HepG2 (cell line): ENCODE results near the gene FBXW2. TPM values are rescaled to one million over a fixed set of nuclear protein-coding genes. Genes with fewer than 3 reads are reported as not detected.

ENCODE experiments used
- ADNP ChIP-seq: sonication (generic); formaldehyde crosslinking; IDR thresholded peaks from 2 replicates; pipeline ENCODE4 v1.4.0; 2020; ENCODE audit warnings: missing genetic modification reagents
- CAMTA2 ChIP-seq: sonication (generic); formaldehyde crosslinking; IDR thresholded peaks from 2 replicates; pipeline ENCODE4 v1.4.0; 2020; ENCODE audit warnings: mild to moderate bottlenecking, missing genetic modification reagents, borderline replicate concordance
- CBX5 ChIP-seq: sonication (generic); formaldehyde crosslinking; IDR thresholded peaks from 2 replicates; pipeline ENCODE4 v1.4.0; 2020; ENCODE audit warnings: missing genetic modification reagents, borderline replicate concordance
- HNF4A ChIP-seq: sonication (generic); formaldehyde crosslinking; IDR thresholded peaks from 2 replicates; pipeline ENCODE4 v1.4.0; 2020; ENCODE audit warnings: missing genetic modification reagents
- HNF4G ChIP-seq, 2 experiments: sonication (generic) in 1 of 2; formaldehyde crosslinking in 1 of 2; IDR thresholded peaks; 2 replicates each; pipeline versions ENCODE4 v1.4.0 to v1.6.1; 2011 to 2020; ENCODE audit warnings: borderline replicate concordance in 2 of 2, low read depth in 2 of 2, mild to moderate bottlenecking in 2 of 2, low read length in 1 of 2, missing genetic modification reagents in 1 of 2, moderate library complexity in 1 of 2
- IRF2 ChIP-seq: IDR thresholded peaks from 2 replicates; pipeline ENCODE4 v1.6.1; 2018; ENCODE audit warnings: missing genetic modification reagents, missing compliant biosample characterization
- MAZ ChIP-seq, 2 experiments: sonication (generic) in 1 of 2; formaldehyde crosslinking in 1 of 2; IDR thresholded peaks; 2 replicates each; pipeline versions ENCODE4 v1.5.0 to v1.6.1; 2012 to 2020; ENCODE audit warnings: low read depth in 2 of 2, mild to moderate bottlenecking in 2 of 2, borderline replicate concordance in 1 of 2, improper control_type of control experiment in 1 of 2, low read length in 1 of 2, missing genetic modification reagents in 1 of 2, moderate library complexity in 1 of 2
- RBAK ChIP-seq: sonication (generic); formaldehyde crosslinking; IDR thresholded peaks from 2 replicates; pipeline ENCODE4 v1.5.1; 2020; ENCODE audit warnings: mild to moderate bottlenecking, missing genetic modification reagents
- RXRA ChIP-seq: sonication (generic); formaldehyde crosslinking; IDR thresholded peaks from 2 replicates; pipeline ENCODE4 v1.5.1; 2020; ENCODE audit warnings: missing genetic modification reagents
- SAP130 ChIP-seq: IDR thresholded peaks from 2 replicates; pipeline ENCODE4 v1.6.1; 2016; ENCODE audit warnings: low read depth
- SOX6 ChIP-seq, 2 experiments: fragments of 450-650 bp in 1 of 2; sonication (generic) in 1 of 2; formaldehyde crosslinking in 1 of 2; IDR thresholded peaks; 2 replicates each; pipeline versions ENCODE4 v1.4.0 to v1.6.1; 2017 to 2020; ENCODE audit warnings: antibody characterized with exemption in 1 of 2, mild to moderate bottlenecking in 1 of 2, missing genetic modification reagents in 1 of 2
- TCF7 ChIP-seq: sonication (generic); IDR thresholded peaks from 2 replicates; pipeline ENCODE4 v1.6.1; 2016; ENCODE audit warnings: antibody characterized with exemption, low read depth
- TEAD3 ChIP-seq: optimal IDR thresholded peaks from 2 replicates; pipeline ENCODE3; 2016; ENCODE audit warnings: borderline replicate concordance
- ZMYM4 ChIP-seq: sonication (generic); formaldehyde crosslinking; IDR thresholded peaks from 2 replicates; pipeline ENCODE4 v1.8.1; 2023; ENCODE audit warnings: mild to moderate bottlenecking, missing genetic modification reagents
- ZNF160 ChIP-seq: sonication (generic); formaldehyde crosslinking; IDR thresholded peaks from 2 replicates; pipeline ENCODE4 v1.8.0; 2022; ENCODE audit warnings: mild to moderate bottlenecking, inconsistent platforms, missing genetic modification reagents
- ZNF20 ChIP-seq: sonication (generic); formaldehyde crosslinking; IDR thresholded peaks from 2 replicates; pipeline ENCODE4 v1.4.0; 2020; ENCODE audit warnings: mild to moderate bottlenecking, moderate library complexity, missing genetic modification reagents
- ZNF44 ChIP-seq: sonication (generic); formaldehyde crosslinking; IDR thresholded peaks from 2 replicates; pipeline ENCODE4 v1.5.1; 2020; ENCODE audit warnings: mild to moderate bottlenecking, missing genetic modification reagents
- ZNF605 ChIP-seq: sonication (generic); formaldehyde crosslinking; IDR thresholded peaks from 2 replicates; pipeline ENCODE4 v1.8.0; 2022; ENCODE audit warnings: mild to moderate bottlenecking, missing genetic modification reagents
- ZNF644 ChIP-seq: IDR thresholded peaks from 2 replicates; pipeline ENCODE4 v1.6.1; 2016; ENCODE audit warnings: low read depth
- ZNF724P ChIP-seq: sonication (generic); formaldehyde crosslinking; IDR thresholded peaks from 2 replicates; pipeline ENCODE4 v1.8.0; 2022; ENCODE audit warnings: missing genetic modification reagents, borderline replicate concordance
- polyA plus RNA-seq, 8 experiments: library from polyadenylated mRNA; depleted of rRNA in 3 of 8; stranded (reverse) in 7 of 8; unstranded in 1 of 8; fragments of >200 nt; fragmentation: Illumina TruSeq in 4 of 8; extraction: Trizol in 4 of 8; gene quantifications; 2 replicates each; pipeline versions ENCODE4 v1.2.1 to v1.2.3, GENCODE V29; 2011 to 2016; ENCODE audit warnings: low read depth in 4 of 8, missing spikeins in 1 of 8, mixed read lengths in 1 of 8; ENCODE audit not compliant: insufficient read depth in 1 of 8
- total RNA-seq, 5 experiments: library from RNA; depleted of rRNA; stranded (reverse); fragments of >200 nt; fragmentation: Illumina TruSeq; extraction: Trizol; gene quantifications; 2 replicates each; pipeline ENCODE4 v1.2.3, GENCODE V29; 2016; ENCODE audit warnings: low read depth in 1 of 5
- TF ChIP-seq, protein P1 (sequence below): sonication (generic); IDR thresholded peaks from 2 replicates; pipeline ENCODE4 v1.6.1; 2016; ENCODE audit warnings: low read depth, borderline replicate concordance
- TF ChIP-seq, protein P2 (sequence below): sonication (generic); formaldehyde crosslinking; IDR thresholded peaks from 2 replicates; pipeline ENCODE4 v1.5.0; 2020; ENCODE audit warnings: mild to moderate bottlenecking, missing genetic modification reagents, moderate library complexity
- TF ChIP-seq, protein P3 (sequence below): sonication (generic); formaldehyde crosslinking; IDR thresholded peaks from 2 replicates; pipeline ENCODE4 v1.5.1; 2020; ENCODE audit warnings: mild to moderate bottlenecking, moderate library complexity, missing genetic modification reagents
- TF ChIP-seq, protein P4 (sequence below): sonication (generic); formaldehyde crosslinking; conservative IDR thresholded peaks from 2 replicates; pipeline ENCODE4 v1.8.0; 2022; ENCODE audit warnings: mild to moderate bottlenecking, moderate library complexity, missing genetic modification reagents

FBXW2 gene
- total and polyA plus RNA-seq, 2 of the 13 experiments (the other 11 are each of a cell fraction or from before 2014, with no cell fraction given), result 35.4 to 43.1 TPM

DNA sequence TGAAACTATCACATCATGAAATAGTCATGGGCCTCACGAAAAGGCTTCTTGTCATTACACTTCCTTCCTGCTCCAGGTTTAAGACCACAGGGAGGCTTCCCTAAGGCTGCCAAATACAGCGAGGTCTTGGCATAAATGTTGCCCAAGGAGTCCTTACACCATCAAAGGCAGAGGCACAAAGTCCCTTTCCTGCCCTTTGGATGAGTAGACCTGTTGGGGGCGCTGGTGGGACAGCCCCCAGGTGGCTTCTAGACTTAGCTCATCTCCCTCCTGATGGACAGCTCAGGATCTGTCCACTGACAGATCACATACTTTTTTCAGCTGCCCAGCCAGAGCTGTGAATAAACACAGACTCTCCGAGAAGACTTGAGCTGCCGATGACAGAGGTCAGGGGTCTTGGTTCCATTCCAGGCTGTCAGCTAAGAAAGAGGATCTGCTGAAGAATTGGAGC lies 63.4 kb downstream of the FBXW2 start (continued):
- TF ChIP-seq SAP130 (CRISPR knock-in tag) (peak; percentile 37; the same call in 1 of the 2 replicates), ZNF644 (CRISPR knock-in tag) (peak; percentile 60), TEAD3 (CRISPR knock-in tag) (peak; percentile 40), IRF2 (CRISPR knock-in tag) (0 out of 2 replicates have a peak, but pooled peaks have one; percentile 19), HNF4A (CRISPR knock-in tag) (peak; percentile 92), HNF4G (IDR thresholded peaks at IDR 0.05; ENCODE audit: borderline replicate concordance, low read depth, low read length) (peak; percentile 81), HNF4G (CRISPR knock-in tag; IDR thresholded peaks at IDR 0.05; ENCODE audit: borderline replicate concordance, low read depth) (no peak), CBX5 (CRISPR knock-in tag) (0 out of 2 replicates have a peak, but pooled peaks have one; percentile 15), ZNF44 (no peak), ZNF160 (CRISPR knock-in tag) (no peak), ZNF724P (CRISPR knock-in tag) (no peak), ZNF605 (CRISPR knock-in tag) (0 out of 2 replicates have a peak, but pooled peaks have one; percentile 20), RXRA (peak; percentile 20; the same call in 1 of the 2 replicates), ZMYM4 (0 out of 2 replicates have a peak, but pooled peaks have one; percentile 19), TCF7 (0 out of 2 replicates have a peak, but pooled peaks have one; percentile 14), RBAK (no peak), CAMTA2 (0 out of 2 replicates have a peak, but pooled peaks have one; percentile 34), SOX6 (IDR thresholded peaks at IDR 0.05) (no peak), SOX6 (CRISPR knock-in tag; IDR thresholded peaks at IDR 0.05) (0 out of 2 replicates have a peak, but pooled peaks have one; percentile 43), ADNP (0 out of 2 replicates have a peak, but pooled peaks have one; percentile 8), MAZ (IDR thresholded peaks at IDR 0.05; ENCODE audit: borderline replicate concordance, low read depth, low read length) (0 out of 2 replicates have a peak, but pooled peaks have one; percentile 30), MAZ (CRISPR knock-in tag; IDR thresholded peaks at IDR 0.05; ENCODE audit: low read depth) (no peak), ZNF20 (CRISPR knock-in tag) (no peak)
- TF ChIP-seq, protein P1, sequence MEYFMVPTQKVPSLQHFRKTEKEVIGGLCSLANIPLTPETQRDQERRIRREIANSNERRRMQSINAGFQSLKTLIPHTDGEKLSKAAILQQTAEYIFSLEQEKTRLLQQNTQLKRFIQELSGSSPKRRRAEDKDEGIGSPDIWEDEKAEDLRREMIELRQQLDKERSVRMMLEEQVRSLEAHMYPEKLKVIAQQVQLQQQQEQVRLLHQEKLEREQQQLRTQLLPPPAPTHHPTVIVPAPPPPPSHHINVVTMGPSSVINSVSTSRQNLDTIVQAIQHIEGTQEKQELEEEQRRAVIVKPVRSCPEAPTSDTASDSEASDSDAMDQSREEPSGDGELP, result 0 out of 2 replicates have a peak, but pooled peaks have one; percentile 12
- TF ChIP-seq, protein P2, sequence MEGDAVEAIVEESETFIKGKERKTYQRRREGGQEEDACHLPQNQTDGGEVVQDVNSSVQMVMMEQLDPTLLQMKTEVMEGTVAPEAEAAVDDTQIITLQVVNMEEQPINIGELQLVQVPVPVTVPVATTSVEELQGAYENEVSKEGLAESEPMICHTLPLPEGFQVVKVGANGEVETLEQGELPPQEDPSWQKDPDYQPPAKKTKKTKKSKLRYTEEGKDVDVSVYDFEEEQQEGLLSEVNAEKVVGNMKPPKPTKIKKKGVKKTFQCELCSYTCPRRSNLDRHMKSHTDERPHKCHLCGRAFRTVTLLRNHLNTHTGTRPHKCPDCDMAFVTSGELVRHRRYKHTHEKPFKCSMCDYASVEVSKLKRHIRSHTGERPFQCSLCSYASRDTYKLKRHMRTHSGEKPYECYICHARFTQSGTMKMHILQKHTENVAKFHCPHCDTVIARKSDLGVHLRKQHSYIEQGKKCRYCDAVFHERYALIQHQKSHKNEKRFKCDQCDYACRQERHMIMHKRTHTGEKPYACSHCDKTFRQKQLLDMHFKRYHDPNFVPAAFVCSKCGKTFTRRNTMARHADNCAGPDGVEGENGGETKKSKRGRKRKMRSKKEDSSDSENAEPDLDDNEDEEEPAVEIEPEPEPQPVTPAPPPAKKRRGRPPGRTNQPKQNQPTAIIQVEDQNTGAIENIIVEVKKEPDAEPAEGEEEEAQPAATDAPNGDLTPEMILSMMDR (CRISPR knock-in tag), result peak; percentile 75
- TF ChIP-seq, protein P3, sequence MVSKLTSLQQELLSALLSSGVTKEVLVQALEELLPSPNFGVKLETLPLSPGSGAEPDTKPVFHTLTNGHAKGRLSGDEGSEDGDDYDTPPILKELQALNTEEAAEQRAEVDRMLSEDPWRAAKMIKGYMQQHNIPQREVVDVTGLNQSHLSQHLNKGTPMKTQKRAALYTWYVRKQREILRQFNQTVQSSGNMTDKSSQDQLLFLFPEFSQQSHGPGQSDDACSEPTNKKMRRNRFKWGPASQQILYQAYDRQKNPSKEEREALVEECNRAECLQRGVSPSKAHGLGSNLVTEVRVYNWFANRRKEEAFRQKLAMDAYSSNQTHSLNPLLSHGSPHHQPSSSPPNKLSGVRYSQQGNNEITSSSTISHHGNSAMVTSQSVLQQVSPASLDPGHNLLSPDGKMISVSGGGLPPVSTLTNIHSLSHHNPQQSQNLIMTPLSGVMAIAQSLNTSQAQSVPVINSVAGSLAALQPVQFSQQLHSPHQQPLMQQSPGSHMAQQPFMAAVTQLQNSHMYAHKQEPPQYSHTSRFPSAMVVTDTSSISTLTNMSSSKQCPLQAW (CRISPR knock-in tag), result peak; percentile 27; the same call in 1 of the 2 replicates
- TF ChIP-seq, protein P4, sequence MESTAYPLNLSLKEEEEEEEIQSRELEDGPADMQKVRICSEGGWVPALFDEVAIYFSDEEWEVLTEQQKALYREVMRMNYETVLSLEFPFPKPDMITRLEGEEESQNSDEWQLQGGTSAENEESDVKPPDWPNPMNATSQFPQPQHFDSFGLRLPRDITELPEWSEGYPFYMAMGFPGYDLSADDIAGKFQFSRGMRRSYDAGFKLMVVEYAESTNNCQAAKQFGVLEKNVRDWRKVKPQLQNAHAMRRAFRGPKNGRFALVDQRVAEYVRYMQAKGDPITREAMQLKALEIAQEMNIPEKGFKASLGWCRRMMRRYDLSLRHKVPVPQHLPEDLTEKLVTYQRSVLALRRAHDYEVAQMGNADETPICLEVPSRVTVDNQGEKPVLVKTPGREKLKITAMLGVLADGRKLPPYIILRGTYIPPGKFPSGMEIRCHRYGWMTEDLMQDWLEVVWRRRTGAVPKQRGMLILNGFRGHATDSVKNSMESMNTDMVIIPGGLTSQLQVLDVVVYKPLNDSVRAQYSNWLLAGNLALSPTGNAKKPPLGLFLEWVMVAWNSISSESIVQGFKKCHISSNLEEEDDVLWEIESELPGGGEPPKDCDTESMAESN, result 0 out of 2 replicates have a peak, but pooled peaks have one; percentile 5
